Measurements from ENCODE around the gene HS3ST4. TPM values are rescaled to one million over a fixed set of nuclear protein-coding genes. Genes with fewer than 3 reads are reported as not detected.

Gene HS3ST4
- polyA plus RNA-seq, 1 experiment = not detected

- CTCF ChIA-PET = no interaction called here
Observed at GRCh38 chr16:25868706-25869370, 177.1 kb downstream of the HS3ST4 start.

GRCh38 chr16:25872369-25873070 is 180.8 kb downstream of the HS3ST4 start:
- Histone ChIP-seq H3K4me3 (ENCODE audit: low read depth, low read length) (no peak overlapping the region), H3K27me3 (ENCODE audit: control insufficient read depth, insufficient read depth, low read length) (no peaks in the 10 kb centered on the region), H3K36me3 (ENCODE audit: control insufficient read depth, insufficient read depth, low read length) (no peaks in the 10 kb centered on the region)
- no peak for DNase-seq (ENCODE audit: low read depth)
- CTCF ChIA-PET = no interaction called here
- POLR2A ChIA-PET = no interaction called here
- TF ChIP-seq CTCF (IDR thresholded peaks at IDR 0.05; ENCODE audit: insufficient read depth, low read depth, low read length) = no peak

More at GRCh38 chr16:25868706-25869370, 177.1 kb downstream of the HS3ST4 start:
- no peak for DNase-seq (ENCODE audit: low read depth)
- no peak overlapping the region for H3K4me3 ChIP-seq (ENCODE audit: low read depth, low read length)
- no peaks in the 10 kb centered on the region for H3K36me3 ChIP-seq (ENCODE audit: control insufficient read depth, insufficient read depth, low read length)
- H3K27me3 ChIP-seq (ENCODE audit: control insufficient read depth, insufficient read depth, low read length) = no peaks in the 10 kb centered on the region
- no peak for TF ChIP-seq CTCF (IDR thresholded peaks at IDR 0.05; ENCODE audit: insufficient read depth, low read depth, low read length)
- POLR2A ChIA-PET = no interaction called here

GRCh38 chr16:25874196-25874595 is 182.4 kb downstream of the HS3ST4 start:
- TF ChIP-seq CTCF (IDR thresholded peaks at IDR 0.05; ENCODE audit: insufficient read depth, low read depth, low read length) = no peak
- no peak for DNase-seq (ENCODE audit: low read depth)
- Histone ChIP-seq H3K27me3 (ENCODE audit: control insufficient read depth, insufficient read depth, low read length) (no peaks in the 10 kb centered on the region), H3K36me3 (ENCODE audit: control insufficient read depth, insufficient read depth, low read length) (no peaks in the 10 kb centered on the region), H3K4me3 (ENCODE audit: low read depth, low read length) (no peak overlapping the region)
- CTCF ChIA-PET = no interaction called here
- POLR2A ChIA-PET = no interaction called here

- CTCF ChIA-PET = no interaction called here
- Histone ChIP-seq H3K4me3 (ENCODE audit: low read depth, low read length) (no peak overlapping the region), H3K27me3 (ENCODE audit: control insufficient read depth, insufficient read depth, low read length) (no peaks in the 10 kb centered on the region), H3K36me3 (ENCODE audit: control insufficient read depth, insufficient read depth, low read length) (no peaks in the 10 kb centered on the region)
- DNase-seq (ENCODE audit: low read depth) = no peak
- TF ChIP-seq CTCF (IDR thresholded peaks at IDR 0.05; ENCODE audit: insufficient read depth, low read depth, low read length) = no peak
- POLR2A ChIA-PET = no interaction called here
Observed at GRCh38 chr16:25875956-25876598, 184.3 kb downstream of the HS3ST4 start.

GRCh38 chr16:25877103-25877502 is 185.3 kb downstream of the HS3ST4 start:
- no peaks in the 10 kb centered on the region for H3K36me3 ChIP-seq (ENCODE audit: control insufficient read depth, insufficient read depth, low read length)
- POLR2A ChIA-PET = no interaction called here
- no peak for TF ChIP-seq CTCF (IDR thresholded peaks at IDR 0.05; ENCODE audit: insufficient read depth, low read depth, low read length)
- no peaks in the 10 kb centered on the region for H3K27me3 ChIP-seq (ENCODE audit: control insufficient read depth, insufficient read depth, low read length)
- H3K4me3 ChIP-seq (ENCODE audit: low read depth, low read length) = no peak overlapping the region
- CTCF ChIA-PET = no interaction called here
- no peak for DNase-seq (ENCODE audit: low read depth)

Data from BJ (cell line).